MV-4-11 (cell line): Measurements from ENCODE around the gene DRD2.

ENCODE experiments used
- DNase-seq: peaks from one replicate; lab custom pipeline; 2025; lab: John Stamatoyannopoulos, UW

Gene DRD2

GRCh38 chr11:113444502-113445123 is 30.6 kb downstream of the DRD2 start:
- DNase-seq = no peak

GRCh38 chr11:113440816-113441215 is 34.4 kb downstream of the DRD2 start:
- DNase-seq = no peak

- no peak for DNase-seq
Observed at GRCh38 chr11:113436672-113437252, 38.4 kb downstream of the DRD2 start.

- DNase-seq = no peak
Observed at GRCh38 chr11:113435190-113435968, 39.8 kb downstream of the DRD2 start.

- no peak for DNase-seq
Observed at GRCh38 chr11:113431746-113432145, 43.5 kb downstream of the DRD2 start.

DNA sequence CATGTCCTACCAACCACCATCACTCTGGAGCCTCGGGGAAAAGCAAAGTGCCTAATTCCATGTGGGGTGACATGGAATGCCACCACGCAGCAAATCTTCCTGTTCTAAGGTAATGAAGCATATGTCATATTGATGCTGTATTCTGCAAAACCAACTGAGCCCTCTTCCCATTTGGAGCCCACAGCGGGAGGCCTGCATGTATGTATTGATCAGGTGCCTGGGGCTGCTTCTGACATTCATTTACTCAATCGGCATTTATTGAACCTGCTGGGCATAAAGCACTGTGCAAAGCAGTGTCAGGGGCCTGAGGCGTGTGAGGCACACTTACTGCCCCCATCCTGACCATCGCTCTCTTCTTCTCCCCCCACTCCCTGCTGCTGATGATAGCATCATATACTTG is 48.5 kb downstream of the DRD2 start:
- DNase-seq = no peak

DNA sequence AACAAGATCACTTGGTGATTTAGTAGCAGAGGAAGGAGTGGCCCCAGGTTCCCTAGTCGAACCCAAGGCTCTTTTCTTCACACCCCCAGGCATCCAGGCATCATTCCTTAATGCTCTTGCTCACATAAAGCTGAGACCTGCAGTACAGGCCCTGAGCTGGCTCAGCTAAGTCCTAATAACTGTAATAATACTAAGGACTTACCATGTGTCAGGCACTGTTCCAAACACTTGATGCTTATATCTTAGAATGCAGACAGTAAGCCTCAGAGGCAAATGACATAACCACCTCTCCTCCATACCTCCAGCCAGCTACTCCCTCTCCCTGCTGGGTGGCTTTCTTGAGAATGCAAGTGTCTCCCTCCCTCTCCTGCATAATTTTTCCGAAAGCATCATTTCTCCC is 54.4 kb downstream of the DRD2 start:
- DNase-seq = no peak

- no peak for DNase-seq
Observed at GRCh38 chr11:113419454-113420003, 55.7 kb downstream of the DRD2 start.

- DNase-seq = no peak
Observed at GRCh38 chr11:113417428-113417827, 57.8 kb downstream of the DRD2 start.

DNA sequence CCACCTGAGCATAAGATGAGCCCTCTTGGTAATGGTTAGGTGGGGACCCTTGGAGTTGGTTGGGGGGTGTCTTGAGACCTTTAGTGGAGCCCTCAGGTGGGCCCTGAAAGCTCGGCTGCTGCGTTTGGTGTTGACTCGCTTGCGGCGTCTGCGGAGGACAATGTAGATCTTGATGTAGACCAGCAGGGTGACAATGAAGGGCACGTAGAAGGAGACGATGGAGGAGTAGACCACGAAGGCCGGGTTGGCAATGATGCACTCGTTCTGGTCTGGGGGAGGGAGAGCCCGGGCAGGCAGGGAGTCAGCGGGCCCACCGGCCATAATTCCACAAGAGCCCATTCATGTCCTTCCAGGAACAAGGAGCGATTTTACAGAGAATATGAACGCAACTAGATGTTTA is 59.9 kb downstream of the DRD2 start:
- DNase-seq = no peak

- DNase-seq = no peak
Observed at GRCh38 chr11:113412675-113413074, 62.5 kb downstream of the DRD2 start.

- no peak for DNase-seq
Observed at GRCh38 chr11:113411536-113411935, 63.7 kb downstream of the DRD2 start.

DNA sequence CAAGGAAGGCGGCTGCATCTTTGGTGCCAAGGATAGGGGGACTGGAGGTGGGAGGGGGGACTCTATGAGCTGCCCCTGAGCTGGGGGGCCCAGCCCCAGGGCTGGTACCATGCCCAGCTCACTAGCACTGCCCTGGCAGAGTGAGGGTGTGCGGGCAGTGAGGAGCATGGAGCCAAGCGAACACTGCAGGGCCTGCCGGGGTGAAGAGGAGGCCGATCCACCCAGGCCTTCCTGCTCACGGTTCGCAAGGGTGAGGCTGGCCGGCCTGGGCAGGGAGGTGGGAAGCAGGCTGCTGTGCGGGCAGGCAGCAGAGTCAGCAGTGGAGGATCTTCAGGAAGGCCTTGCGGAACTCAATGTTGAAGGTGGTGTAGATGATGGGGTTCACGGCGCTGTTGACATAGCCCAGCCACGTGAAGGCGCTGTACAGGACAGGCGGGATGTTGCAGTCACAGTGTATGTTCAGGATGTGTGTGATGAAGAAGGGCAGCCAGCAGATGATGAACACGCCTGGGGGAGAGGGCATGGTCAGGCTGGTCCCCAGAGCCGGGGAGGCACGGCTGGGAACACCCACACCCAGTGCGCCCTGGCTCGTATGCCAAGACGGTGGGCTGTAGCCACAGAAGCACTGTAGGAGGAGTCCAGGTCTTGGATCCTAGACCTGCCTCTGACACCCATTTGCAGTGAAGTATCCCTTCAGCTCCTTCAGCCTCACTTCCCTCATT is 64.6 kb downstream of the DRD2 start:
- DNase-seq = no peak

GRCh38 chr11:113409526-113409925 is 65.7 kb downstream of the DRD2 start:
- DNase-seq = no peak

GRCh38 chr11:113408887-113409286 is 66.3 kb downstream of the DRD2 start:
- DNase-seq = no peak

- no peak for DNase-seq
Observed at GRCh38 chr11:113408206-113408605, 67.0 kb downstream of the DRD2 start.

GRCh38 chr11:113407163-113407562 is 68.0 kb downstream of the DRD2 start:
- DNase-seq = no peak

- no peak for DNase-seq
Observed at GRCh38 chr11:113405724-113406478, 69.3 kb downstream of the DRD2 start.

DNA sequence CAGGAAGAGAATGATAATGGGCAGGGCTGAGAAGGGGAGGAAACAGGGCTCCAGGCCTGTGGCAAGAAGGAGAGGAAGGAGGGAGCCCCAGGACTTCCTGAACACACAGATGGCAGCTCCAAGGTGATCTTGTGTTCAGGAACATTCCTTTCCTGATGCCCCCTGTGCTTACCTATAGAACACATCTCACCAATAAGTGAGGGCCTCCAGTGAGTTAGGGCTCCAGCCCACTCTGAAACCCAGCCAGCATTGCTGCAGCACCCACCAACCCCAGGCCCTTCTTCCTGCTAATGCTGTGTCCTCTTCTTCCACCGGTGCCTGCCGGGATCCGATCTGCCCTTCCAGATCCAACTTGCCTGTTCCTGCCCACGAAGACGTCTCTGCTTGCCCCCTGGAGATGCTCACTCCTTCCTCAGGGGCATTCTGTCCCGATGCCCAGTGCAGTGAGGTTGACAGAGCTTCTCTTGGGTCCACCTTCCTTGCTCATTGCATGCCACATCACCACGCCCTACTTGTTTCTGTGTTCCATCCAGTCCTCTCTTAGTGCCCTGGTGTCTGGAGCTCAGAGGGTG is 70.3 kb downstream of the DRD2 start:
- DNase-seq = no peak

GRCh38 chr11:113401718-113402117 is 73.5 kb downstream of the DRD2 start:
- DNase-seq = no peak

GRCh38 chr11:113400631-113401230 is 74.5 kb downstream of the DRD2 start:
- DNase-seq = no peak
